ENCODE data around the gene KCNS3. TPM values are rescaled to one million over a fixed set of nuclear protein-coding genes. Genes with fewer than 3 reads are reported as not detected.
A peak's percentile ranks its signal among the peaks of the same experiment; 100 is the strongest.

Gene KCNS3, protein sequence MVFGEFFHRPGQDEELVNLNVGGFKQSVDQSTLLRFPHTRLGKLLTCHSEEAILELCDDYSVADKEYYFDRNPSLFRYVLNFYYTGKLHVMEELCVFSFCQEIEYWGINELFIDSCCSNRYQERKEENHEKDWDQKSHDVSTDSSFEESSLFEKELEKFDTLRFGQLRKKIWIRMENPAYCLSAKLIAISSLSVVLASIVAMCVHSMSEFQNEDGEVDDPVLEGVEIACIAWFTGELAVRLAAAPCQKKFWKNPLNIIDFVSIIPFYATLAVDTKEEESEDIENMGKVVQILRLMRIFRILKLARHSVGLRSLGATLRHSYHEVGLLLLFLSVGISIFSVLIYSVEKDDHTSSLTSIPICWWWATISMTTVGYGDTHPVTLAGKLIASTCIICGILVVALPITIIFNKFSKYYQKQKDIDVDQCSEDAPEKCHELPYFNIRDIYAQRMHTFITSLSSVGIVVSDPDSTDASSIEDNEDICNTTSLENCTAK
- 10 to 100 TPM; 16.2 to 34.8 (median 22.6) TPM for total RNA-seq

DNA sequence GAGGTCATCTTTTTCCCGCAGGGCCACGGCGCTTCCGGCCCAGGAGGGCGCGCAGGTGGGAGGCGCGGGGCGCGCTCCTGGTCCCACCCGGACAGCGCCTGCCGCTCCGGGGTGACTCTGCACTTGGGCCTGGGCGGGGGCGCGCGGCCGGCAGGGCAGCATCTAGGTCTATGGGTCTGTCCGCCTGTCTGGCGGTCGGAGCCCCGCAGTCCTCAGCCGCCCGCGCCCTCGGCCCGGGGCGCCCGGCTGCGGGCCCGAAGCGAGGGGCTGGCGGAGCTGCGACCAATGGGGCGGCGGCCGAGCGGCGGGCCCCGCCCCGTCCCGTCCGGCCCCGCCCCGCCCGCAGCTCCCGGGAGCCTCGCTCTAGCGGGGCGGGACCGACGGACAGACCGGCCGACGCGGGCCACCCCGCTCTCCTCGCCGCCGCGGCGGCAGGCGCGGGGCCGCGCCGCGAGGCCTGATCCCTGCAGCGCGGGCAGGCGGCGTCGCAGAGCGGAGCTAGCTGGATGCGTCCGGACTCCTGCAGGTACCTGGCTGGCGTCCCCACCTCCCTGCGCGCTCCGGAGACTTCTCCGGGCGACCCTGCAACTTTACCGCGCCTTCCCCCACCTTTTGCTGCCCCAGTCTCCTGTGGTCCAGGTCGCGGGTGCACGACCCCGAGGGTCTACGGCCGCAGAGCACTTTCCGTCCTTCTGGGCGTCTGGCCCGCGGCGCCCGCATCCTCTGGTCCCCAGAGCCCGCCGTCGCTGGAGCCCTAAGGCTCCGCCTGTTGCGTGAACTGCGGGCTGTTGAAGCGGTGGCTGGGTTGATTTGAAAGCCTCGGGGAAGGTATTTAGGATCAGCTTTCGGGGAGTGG is at the start of gene KCNS3:
Gene KCNS3 (plus strand): TSS at position 387 of the 856 bp plus-strand sequence. CDS start 52,342 bp downstream, outside the sequence.
- no peak for DNase-seq (ENCODE audit: low spot score in 2 of 2)
- TF ChIP-seq, protein P1, sequence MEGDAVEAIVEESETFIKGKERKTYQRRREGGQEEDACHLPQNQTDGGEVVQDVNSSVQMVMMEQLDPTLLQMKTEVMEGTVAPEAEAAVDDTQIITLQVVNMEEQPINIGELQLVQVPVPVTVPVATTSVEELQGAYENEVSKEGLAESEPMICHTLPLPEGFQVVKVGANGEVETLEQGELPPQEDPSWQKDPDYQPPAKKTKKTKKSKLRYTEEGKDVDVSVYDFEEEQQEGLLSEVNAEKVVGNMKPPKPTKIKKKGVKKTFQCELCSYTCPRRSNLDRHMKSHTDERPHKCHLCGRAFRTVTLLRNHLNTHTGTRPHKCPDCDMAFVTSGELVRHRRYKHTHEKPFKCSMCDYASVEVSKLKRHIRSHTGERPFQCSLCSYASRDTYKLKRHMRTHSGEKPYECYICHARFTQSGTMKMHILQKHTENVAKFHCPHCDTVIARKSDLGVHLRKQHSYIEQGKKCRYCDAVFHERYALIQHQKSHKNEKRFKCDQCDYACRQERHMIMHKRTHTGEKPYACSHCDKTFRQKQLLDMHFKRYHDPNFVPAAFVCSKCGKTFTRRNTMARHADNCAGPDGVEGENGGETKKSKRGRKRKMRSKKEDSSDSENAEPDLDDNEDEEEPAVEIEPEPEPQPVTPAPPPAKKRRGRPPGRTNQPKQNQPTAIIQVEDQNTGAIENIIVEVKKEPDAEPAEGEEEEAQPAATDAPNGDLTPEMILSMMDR (IDR thresholded peaks at IDR 0.05), result no peak
- TF ChIP-seq POLR2AphosphoS5 (IDR thresholded peaks at IDR 0.05), result no peak
- TF ChIP-seq POLR2A (IDR thresholded peaks at IDR 0.05), result no peak
- TF ChIP-seq EP300 (IDR thresholded peaks at IDR 0.05), result no peak
- no peaks in the 10 kb centered on the region for H3K36me3 ChIP-seq
- peaks cover 25% of the 10 kb centered on the region for H3K4me1 ChIP-seq
- H3K27me3 ChIP-seq, result peaks cover 9% of the 10 kb centered on the region
- H3K9me3 ChIP-seq, result no peaks in the 10 kb centered on the region
- H3K4me3 ChIP-seq, result peak within 1 kb of the TSS; percentile 57
- H3K27ac ChIP-seq, result peak within 1 kb of the TSS; percentile 19
- 0% methylated on average over 34 of the region's 106 CpGs for WGBS

DNA sequence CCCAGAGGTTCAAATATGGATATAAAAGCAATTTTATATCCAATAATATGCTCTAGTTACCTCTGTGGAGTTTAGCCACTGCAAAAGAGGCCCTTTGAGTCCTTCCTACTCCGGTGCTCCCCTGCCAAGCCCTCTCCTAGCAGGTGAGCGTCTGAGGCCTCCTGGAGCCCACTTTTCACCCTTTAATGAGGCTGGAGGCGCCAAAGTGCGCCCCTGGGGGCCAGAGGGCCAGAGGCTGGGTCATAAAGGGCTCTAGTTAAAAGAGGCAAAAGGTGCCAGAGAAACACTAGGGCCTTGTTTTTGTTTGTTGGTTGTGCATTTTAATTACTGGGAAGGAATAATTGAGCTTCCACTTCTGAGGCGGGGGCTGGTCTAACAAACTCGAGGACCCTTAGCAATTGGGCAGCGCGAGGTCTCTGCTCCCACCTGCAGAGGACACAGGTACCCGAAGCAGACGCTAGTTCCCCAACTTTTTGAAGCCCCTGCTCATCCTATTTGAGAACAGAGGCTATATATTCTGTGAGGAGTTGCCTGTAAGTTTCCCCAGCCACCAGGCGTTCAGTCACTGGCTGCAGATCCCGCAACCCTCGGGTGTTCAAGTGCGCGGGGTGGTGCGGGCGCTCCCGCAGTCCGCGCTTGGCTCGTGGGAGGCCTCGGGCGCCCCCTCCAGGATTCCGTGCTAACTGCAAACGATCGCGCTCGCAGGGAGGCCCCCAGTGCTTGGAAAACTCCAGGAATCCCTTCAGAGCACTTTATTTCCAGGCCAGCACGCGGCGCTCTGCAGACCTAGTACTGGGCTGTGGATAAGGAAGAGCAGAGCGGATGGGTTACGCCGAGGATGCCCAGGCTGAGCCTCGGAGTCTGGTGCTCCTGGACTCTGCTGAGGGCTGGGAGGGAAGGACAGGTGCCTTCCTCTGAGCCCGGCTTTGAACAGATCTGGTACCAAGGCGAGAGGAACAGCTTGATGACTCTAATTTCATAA is 48.1 kb upstream of the KCNS3 start:
- 14% methylated on average over 29 of the region's 37 CpGs for WGBS
- Histone ChIP-seq H3K4me1 (peaks cover 7% of the 10 kb centered on the region), H3K36me3 (no peaks in the 10 kb centered on the region), H3K9me3 (no peaks in the 10 kb centered on the region), H3K27ac (no peak overlapping the region), H3K4me3 (peak overlapping the region; percentile 27), H3K27me3 (peaks cover 3% of the 10 kb centered on the region)
- TF ChIP-seq, protein P1 (IDR thresholded peaks at IDR 0.05), result peak; percentile 10 to 79
- TF ChIP-seq POLR2AphosphoS5 (IDR thresholded peaks at IDR 0.05), result no peak
- DNase-seq (ENCODE audit: low spot score in 2 of 2), result no peak

DNA sequence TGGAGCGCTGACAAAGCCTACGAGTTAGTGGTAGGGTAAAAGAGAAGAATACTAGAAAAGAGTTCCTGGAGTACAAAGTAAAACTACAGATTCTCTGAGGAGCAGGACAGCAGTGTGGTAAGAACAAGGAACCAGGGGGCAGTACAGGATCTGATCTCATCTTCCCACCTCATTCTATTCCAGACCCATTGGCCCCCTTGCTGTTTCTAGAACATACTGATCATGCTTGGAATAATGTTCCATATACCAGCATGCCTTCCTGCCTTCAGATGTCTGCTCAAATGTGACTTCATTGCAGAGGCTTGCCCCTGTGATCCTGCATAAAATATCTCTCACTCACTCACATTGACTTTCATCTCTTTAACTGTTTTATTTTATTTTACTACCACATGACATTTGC is 43.0 kb upstream of the KCNS3 start:
- Histone ChIP-seq H3K4me1 (peaks cover 4% of the 10 kb centered on the region), H3K27ac (no peak overlapping the region), H3K36me3 (no peaks in the 10 kb centered on the region), H3K9me3 (no peaks in the 10 kb centered on the region), H3K27me3 (peaks cover 3% of the 10 kb centered on the region), H3K4me3 (no peak overlapping the region)
- no peak for DNase-seq (ENCODE audit: low spot score in 2 of 2)
- TF ChIP-seq, protein P1 (IDR thresholded peaks at IDR 0.05), result no peak
- TF ChIP-seq POLR2AphosphoS5 (IDR thresholded peaks at IDR 0.05), result no peak
- TF ChIP-seq EP300 (IDR thresholded peaks at IDR 0.05), result no peak
- TF ChIP-seq POLR2A (IDR thresholded peaks at IDR 0.05), result no peak
- 87% methylated on average over 2 of the region's 2 CpGs for WGBS

DNA sequence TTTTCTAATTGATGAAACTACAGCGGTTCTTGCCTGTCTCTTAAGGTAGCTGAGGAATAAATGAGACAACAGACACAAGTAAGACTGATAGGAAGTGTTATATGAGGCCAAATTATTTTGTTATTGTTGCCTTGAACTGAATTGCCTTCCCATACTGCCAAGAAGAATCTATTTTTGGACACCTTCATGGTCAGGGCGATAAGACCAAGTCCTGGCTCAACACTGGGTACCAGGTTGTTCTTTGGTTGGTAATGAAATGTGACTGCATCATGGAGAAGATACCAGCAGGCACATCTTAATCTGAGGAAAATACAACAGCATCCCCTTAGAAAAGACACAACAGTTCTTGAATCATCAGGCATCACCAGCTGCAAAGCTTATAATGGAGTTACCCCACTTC is 38.5 kb upstream of the KCNS3 start:
- Histone ChIP-seq H3K27me3 (no peaks in the 10 kb centered on the region), H3K4me3 (no peak overlapping the region), H3K27ac (no peak overlapping the region), H3K9me3 (no peaks in the 10 kb centered on the region), H3K4me1 (no peaks in the 10 kb centered on the region), H3K36me3 (no peaks in the 10 kb centered on the region)
- no peak for DNase-seq (ENCODE audit: low spot score in 2 of 2)
- 88% methylated on average over 2 of the region's 2 CpGs for WGBS
- TF ChIP-seq EP300 (IDR thresholded peaks at IDR 0.05) (no peak), POLR2A (IDR thresholded peaks at IDR 0.05) (no peak), POLR2AphosphoS5 (IDR thresholded peaks at IDR 0.05) (no peak)
- TF ChIP-seq, protein P1 (IDR thresholded peaks at IDR 0.05), result no peak

Data from suprapubic skin (tissue), 4 donors.